Neural cell (in vitro differentiated cells): ENCODE data around the gene HTR2B. TPM values are rescaled to one million over a fixed set of nuclear protein-coding genes. Genes with fewer than 3 reads are reported as not detected.

ENCODE experiments used
- H2AFZ ChIP-seq: fragments of 200-600, 300-800 bp; sonication (generic), shearing (Covaris generic); 2 replicates; pipeline ENCODE4 v1.6.0; 2014; ENCODE audit warnings: low read depth, mild to moderate bottlenecking, antibody characterized with exemption, low read length, moderate library complexity
- H3F3A ChIP-seq: fragments of 200-600 bp; shearing (Covaris generic); 2 replicates; pipeline ENCODE4 v1.6.1; 2016; ENCODE audit warnings: mild to moderate bottlenecking, moderate library complexity, mixed read lengths, antibody characterized with exemption, low read length; ENCODE audit not compliant: insufficient read depth, poor library complexity, severe bottlenecking
- H3K27ac ChIP-seq: fragments of 200-600, 300-800 bp; sonication (generic), shearing (Covaris generic); 2 replicates; pipeline ENCODE4 v1.5.1; 2014; ENCODE audit warnings: mild to moderate bottlenecking, low read length, moderate library complexity
- H3K27me3 ChIP-seq: fragments of 300-800, 200-600 bp; sonication (generic), shearing (Covaris generic); 2 replicates; pipeline ENCODE4 v1.6.0; 2014; ENCODE audit warnings: mild to moderate bottlenecking, low read depth, low read length, moderate library complexity; ENCODE audit not compliant: insufficient read depth
- H3K36me3 ChIP-seq: fragments of 300-800, 200-600 bp; sonication (generic), shearing (Covaris generic); 2 replicates; pipeline ENCODE4 v1.5.1; 2014; ENCODE audit warnings: mild to moderate bottlenecking, antibody characterized with exemption, low read length, moderate library complexity; ENCODE audit not compliant: insufficient read depth
- H3K4me2 ChIP-seq: fragments of 300-800, 200-600 bp; sonication (generic), shearing (Covaris generic); 2 replicates; pipeline ENCODE4 v1.6.0; 2014; ENCODE audit warnings: mild to moderate bottlenecking, low read length
- H3K4me3 ChIP-seq: fragments of 300-800, 200-600 bp; sonication (generic), shearing (Covaris generic); 2 replicates; pipeline ENCODE4 v1.5.1; 2014; ENCODE audit warnings: mild to moderate bottlenecking, low read length, moderate library complexity
- H3K79me2 ChIP-seq: fragments of 200-600 bp; shearing (Covaris generic); replicated peaks from 2 replicates; pipeline ENCODE4 v1.6.0; 2014; ENCODE audit warnings: mild to moderate bottlenecking, low read length, moderate library complexity; ENCODE audit not compliant: insufficient read depth
- H3K9ac ChIP-seq: fragments of 300-800, 200-600 bp; sonication (generic), shearing (Covaris generic); 2 replicates; pipeline ENCODE4 v1.6.1; 2016; ENCODE audit warnings: mild to moderate bottlenecking, low read length, mixed read lengths
- H3K9me2 ChIP-seq: fragments of 200-600 bp; shearing (Covaris generic); 2 replicates; pipeline ENCODE4 v1.6.1; 2016; ENCODE audit warnings: mild to moderate bottlenecking, low read length, mixed read lengths; ENCODE audit not compliant: insufficient read depth
- H3K9me3 ChIP-seq: fragments of 200-600, 300-800 bp; sonication (generic), shearing (Covaris generic); 2 replicates; pipeline ENCODE4 v1.6.1; 2016; ENCODE audit warnings: mild to moderate bottlenecking, mixed run types, low read length, moderate library complexity, mixed read lengths
- H4K20me1 ChIP-seq: fragments of 200-600 bp; shearing (Covaris generic); 2 replicates; pipeline ENCODE4 v1.6.1; 2016; ENCODE audit warnings: mild to moderate bottlenecking, mixed run types; ENCODE audit not compliant: insufficient read depth
- CTCF ChIP-seq: fragments of 450-650 bp; IDR thresholded peaks from 2 replicates; pipeline ENCODE4 v1.5.1; 2014; ENCODE audit warnings: antibody characterized with exemption, mild to moderate bottlenecking, moderate library complexity; ENCODE audit not compliant: poor library complexity, severe bottlenecking
- EP300 ChIP-seq: fragments of 450-650 bp; conservative IDR thresholded peaks from 2 replicates; pipeline ENCODE4 v1.6.1; 2014; ENCODE audit warnings: antibody characterized with exemption, mild to moderate bottlenecking, moderate library complexity; ENCODE audit not compliant: poor library complexity, severe bottlenecking
- EZH2 ChIP-seq: fragments of 200-600, 300-800 bp; shearing (Covaris generic), sonication (generic); IDR thresholded peaks from 2 replicates; pipeline ENCODE4 v1.6.1; 2014; ENCODE audit warnings: antibody characterized with exemption, low read length, borderline replicate concordance, mild to moderate bottlenecking; ENCODE audit not compliant: insufficient read depth, poor library complexity, severe bottlenecking
- MXI1 ChIP-seq: fragments of 450-650 bp; conservative IDR thresholded peaks from 2 replicates; pipeline ENCODE4 v1.6.1; 2014; ENCODE audit warnings: antibody characterized with exemption, mild to moderate bottlenecking; ENCODE audit not compliant: poor library complexity, severe bottlenecking
- POLR2AphosphoS5 ChIP-seq: IDR thresholded peaks from 2 replicates; pipeline ENCODE4 v1.6.1; 2012
- RAD21 ChIP-seq: fragments of 450-650 bp; conservative IDR thresholded peaks from 2 replicates; pipeline ENCODE4 v1.6.1; 2014; ENCODE audit warnings: antibody characterized with exemption, mild to moderate bottlenecking, moderate library complexity
- REST ChIP-seq: IDR thresholded peaks from 2 replicates; pipeline ENCODE4 v1.6.1; 2012; ENCODE audit warnings: borderline replicate concordance
- SMC3 ChIP-seq: fragments of 450-650 bp; conservative IDR thresholded peaks from 2 replicates; pipeline ENCODE4 v1.6.1; 2014; ENCODE audit warnings: antibody characterized with exemption, mild to moderate bottlenecking, moderate library complexity; ENCODE audit not compliant: poor library complexity
- TAF1 ChIP-seq: IDR thresholded peaks from 2 replicates; pipeline ENCODE4 v1.6.1; 2012; ENCODE audit warnings: low read depth
- polyA plus RNA-seq: library from polyadenylated mRNA; depleted of rRNA; stranded (reverse); fragments of >200 nt; gene quantifications from 2 replicates; pipeline ENCODE4 v1.2.3, GENCODE V29; 2014

The HTR2B gene
- polyA plus RNA-seq, 1 donor from 2014 or later, result not detected

- H3K4me2 ChIP-seq, result no peak overlapping the region
- H3K27ac ChIP-seq, result no peak overlapping the region
- no peaks in the 10 kb centered on the region for H3K9me2 ChIP-seq
- no peaks in the 10 kb centered on the region for H3F3A ChIP-seq
- no peak for TF ChIP-seq EZH2
- H3K79me2 ChIP-seq, result no peaks in the 10 kb centered on the region
- H3K9me3 ChIP-seq, result no peaks in the 10 kb centered on the region
- H3K27me3 ChIP-seq, result no peaks in the 10 kb centered on the region
- H3K36me3 ChIP-seq, result no peaks in the 10 kb centered on the region
- no peak overlapping the region for H2AFZ ChIP-seq
- no peak overlapping the region for H3K9ac ChIP-seq
- no peak overlapping the region for H3K4me3 ChIP-seq
- no peaks in the 10 kb centered on the region for H4K20me1 ChIP-seq
These were observed 7.7 kb downstream of the HTR2B start for GRCh38 chr2:231117148-231117547.

GRCh38 chr2:231115651-231116050, 9.2 kb downstream of the HTR2B start:
- Histone ChIP-seq H3K27ac (no peak overlapping the region), H4K20me1 (no peaks in the 10 kb centered on the region), H3K9me3 (no peaks in the 10 kb centered on the region), H3F3A (no peaks in the 10 kb centered on the region), H3K4me2 (no peak overlapping the region), H3K9me2 (no peaks in the 10 kb centered on the region), H3K36me3 (peaks cover 4% of the 10 kb centered on the region), H3K4me3 (no peak overlapping the region), H3K79me2 (no peaks in the 10 kb centered on the region), H2AFZ (no peak overlapping the region), H3K9ac (no peak overlapping the region), H3K27me3 (no peaks in the 10 kb centered on the region)
- TF ChIP-seq TAF1 (no peak), SMC3 (no peak), MXI1 (no peak), POLR2AphosphoS5 (no peak), EZH2 (no peak), REST (no peak), EP300 (no peak), RAD21 (no peak), CTCF (no peak)

- no peaks in the 10 kb centered on the region for H4K20me1 ChIP-seq
- H3K27ac ChIP-seq, result no peak overlapping the region
- H3F3A ChIP-seq, result no peaks in the 10 kb centered on the region
- peaks cover 8% of the 10 kb centered on the region for H3K36me3 ChIP-seq
- H3K9ac ChIP-seq, result no peak overlapping the region
- no peak overlapping the region for H2AFZ ChIP-seq
- TF ChIP-seq POLR2AphosphoS5 (no peak), EZH2 (no peak), TAF1 (no peak), REST (no peak), RAD21 (no peak), EP300 (no peak), SMC3 (no peak), CTCF (no peak), MXI1 (no peak)
- no peak overlapping the region for H3K4me3 ChIP-seq
- H3K4me2 ChIP-seq, result no peak overlapping the region
- H3K79me2 ChIP-seq, result no peaks in the 10 kb centered on the region
- H3K9me2 ChIP-seq, result no peaks in the 10 kb centered on the region
- H3K27me3 ChIP-seq, result no peaks in the 10 kb centered on the region
- no peaks in the 10 kb centered on the region for H3K9me3 ChIP-seq
These were observed 11.4 kb downstream of the HTR2B start for GRCh38 chr2:231113489-231113888.
